Esophagus (tissue), 2 donors: Measurements from ENCODE around the gene TMEM79. TPM values are rescaled to one million over a fixed set of nuclear protein-coding genes. Genes with fewer than 3 reads are reported as not detected.

Experiments used
- H3K27ac ChIP-seq, 2 donors: one replicate each; pipeline ENCODE4 v1.5.1; 2013; ENCODE audit warnings: low read depth in 2 of 2, mild to moderate bottlenecking in 2 of 2, inconsistent platforms in 1 of 2, low read length in 1 of 2, moderate library complexity in 1 of 2
- H3K27me3 ChIP-seq, 2 donors: one replicate each; pipeline ENCODE4 v1.6.1; 2013; ENCODE audit warnings: low read length in 2 of 2, control low read depth in 1 of 2, mild to moderate bottlenecking in 1 of 2; ENCODE audit not compliant: insufficient read depth in 2 of 2, control insufficient read depth in 1 of 2
- H3K36me3 ChIP-seq, 2 donors: one replicate each; pipeline ENCODE4 v1.6.1; 2013; ENCODE audit warnings: low read length in 1 of 2; ENCODE audit not compliant: control insufficient read depth in 2 of 2, insufficient read depth in 2 of 2
- H3K4me1 ChIP-seq, 2 donors: one replicate each; pipeline ENCODE4 v1.6.1; 2013; ENCODE audit warnings: low read length in 1 of 2; ENCODE audit not compliant: control insufficient read depth in 2 of 2, insufficient read depth in 2 of 2
- H3K4me3 ChIP-seq, 2 donors: one replicate each; pipeline ENCODE4 v1.5.1; 2013; ENCODE audit warnings: low read length in 2 of 2, mild to moderate bottlenecking in 2 of 2, low read depth in 1 of 2, moderate library complexity in 1 of 2
- H3K9me3 ChIP-seq, 2 donors: one replicate each; pipeline ENCODE4 v1.6.1; 2013; ENCODE audit warnings: mild to moderate bottlenecking in 2 of 2, low read depth in 1 of 2, low read length in 1 of 2, moderate library complexity in 1 of 2; ENCODE audit not compliant: control insufficient read depth in 2 of 2, insufficient read depth in 1 of 2
- WGBS, 2 donors: extraction: QIAGEN DNeasy Blood & Tissue Kit; methylation state at CpG; one replicate each; pipeline ENCODE4 v1.1.7; 2013; 5-methylcytosine and 5-hydroxymethylcytosine counted together
- polyA plus RNA-seq, 2 donors: library from polyadenylated mRNA; stranded (reverse); fragments of 200-250 nt; gene quantifications; one replicate each; pipeline ENCODE4 v1.2.3, GENCODE V29; 2013
- donor health status: healthy with polysubstance abuse.
- donor health status: Bipolar disorder and iron deficiency.

Gene TMEM79
- polyA plus RNA-seq, 2 donors, result 83.8 to 139 TPM

DNA sequence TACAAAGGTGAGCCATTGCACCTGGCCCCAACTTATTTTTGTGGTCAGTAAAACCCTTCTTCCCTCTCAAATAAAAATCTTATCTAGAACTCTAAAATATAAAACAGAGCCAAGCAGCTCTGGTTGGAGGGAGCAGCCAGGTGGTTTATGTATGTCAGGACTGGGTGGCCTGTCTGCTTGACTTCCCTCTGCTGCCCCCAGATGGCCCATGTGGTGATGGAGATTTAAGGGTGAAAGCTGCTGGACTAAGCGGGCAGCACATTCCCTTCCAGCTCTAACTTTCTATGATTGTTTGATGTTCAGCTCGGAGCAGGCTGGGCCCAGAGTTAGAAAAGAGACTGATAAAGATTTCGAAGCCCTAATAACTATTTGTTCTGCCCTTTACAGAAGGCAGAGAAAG lies 24.3 kb upstream of the TMEM79 start:
- no peak overlapping the region for H3K27ac ChIP-seq
- H3K36me3 ChIP-seq, result peaks cover 46 to 56% of the 10 kb centered on the region in 2 donors
- no peak overlapping the region for H3K4me3 ChIP-seq
- H3K9me3 ChIP-seq, result no peaks in the 10 kb centered on the region
- WGBS, 2 donors, result 85 to 86% methylated on average over 3 of the region's 3 CpGs
- H3K27me3 ChIP-seq, result no peaks in the 10 kb centered on the region
- peaks cover 0 to 7% of the 10 kb centered on the region in 2 donors for H3K4me1 ChIP-seq

DNA sequence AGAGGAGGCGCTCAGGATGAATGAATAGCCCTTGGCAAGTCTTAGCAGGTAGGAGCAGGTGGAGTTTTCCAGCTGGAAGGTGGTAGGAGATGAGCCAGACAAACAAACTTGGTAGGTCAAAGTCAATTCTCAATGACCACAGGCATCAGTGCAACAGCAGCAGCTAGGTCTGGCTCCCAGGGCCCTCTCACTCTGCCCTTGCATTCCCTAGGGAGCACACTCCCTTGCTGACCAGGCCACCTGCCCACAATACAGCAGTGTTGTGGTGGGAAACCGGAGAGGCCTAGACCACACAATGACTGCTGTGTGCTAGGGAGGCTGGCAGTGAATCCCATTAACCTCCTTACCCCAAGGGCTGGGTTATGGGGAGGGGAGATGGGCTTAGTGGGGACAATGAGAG lies 23.2 kb upstream of the TMEM79 start:
- peaks cover 0 to 7% of the 10 kb centered on the region in 2 donors for H3K4me1 ChIP-seq
- H3K27me3 ChIP-seq, result no peaks in the 10 kb centered on the region
- H3K27ac ChIP-seq, result no peak overlapping the region
- WGBS, 2 donors, result 75 to 88% methylated on average over 2 of the region's 2 CpGs
- peaks cover 52 to 65% of the 10 kb centered on the region in 2 donors for H3K36me3 ChIP-seq
- H3K9me3 ChIP-seq, result no peaks in the 10 kb centered on the region
- H3K4me3 ChIP-seq, result no peak overlapping the region

DNA sequence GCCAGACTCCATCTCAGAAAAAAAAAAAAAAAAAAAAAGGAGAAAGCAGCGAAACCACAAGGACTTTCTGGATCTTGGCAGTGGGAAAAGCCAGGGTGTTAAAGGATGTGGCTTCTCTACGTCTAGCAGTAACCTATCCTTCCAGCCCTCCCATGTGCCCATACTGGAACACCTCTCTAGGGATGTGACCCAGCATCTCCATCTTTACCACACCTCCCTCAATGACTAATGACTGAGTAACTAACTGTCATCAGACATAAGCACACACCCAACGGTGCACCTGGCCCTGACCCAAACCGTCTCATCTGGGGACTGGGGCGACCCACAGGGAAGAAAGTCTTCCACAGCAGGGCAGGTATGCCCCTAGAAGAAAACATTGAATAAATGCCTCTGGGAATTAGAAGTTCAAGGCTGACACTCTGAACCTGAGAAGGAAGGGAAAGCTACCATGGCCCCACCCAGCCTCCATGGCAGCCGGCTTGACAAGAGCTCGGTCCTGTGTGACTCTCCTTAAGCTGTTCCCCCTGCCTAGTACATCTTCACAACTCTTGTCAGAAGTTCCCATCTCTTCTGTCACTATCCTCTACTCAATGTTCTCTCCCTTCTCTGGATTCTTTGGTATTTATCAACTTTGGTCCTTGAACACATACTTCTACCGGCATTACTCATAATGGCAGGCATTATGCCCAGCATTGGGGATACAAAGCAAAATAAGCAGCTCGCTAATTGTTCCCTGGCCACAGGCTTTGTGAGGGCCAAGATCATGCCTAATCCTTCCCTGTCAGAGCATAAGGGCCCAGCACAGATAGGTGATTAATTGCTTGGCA lies 21.5 kb upstream of the TMEM79 start:
- peaks cover 0 to 7% of the 10 kb centered on the region in 2 donors for H3K4me1 ChIP-seq
- H3K27me3 ChIP-seq, result no peaks in the 10 kb centered on the region
- WGBS, 2 donors, result 53 to 66% methylated on average over 8 to 9 of the region's 9 CpGs
- H3K27ac ChIP-seq, result peak overlapping the region; percentile 62 to 90
- peaks cover 57 to 71% of the 10 kb centered on the region in 2 donors for H3K36me3 ChIP-seq
- H3K4me3 ChIP-seq, result no peak overlapping the region
- H3K9me3 ChIP-seq, result no peaks in the 10 kb centered on the region

DNA sequence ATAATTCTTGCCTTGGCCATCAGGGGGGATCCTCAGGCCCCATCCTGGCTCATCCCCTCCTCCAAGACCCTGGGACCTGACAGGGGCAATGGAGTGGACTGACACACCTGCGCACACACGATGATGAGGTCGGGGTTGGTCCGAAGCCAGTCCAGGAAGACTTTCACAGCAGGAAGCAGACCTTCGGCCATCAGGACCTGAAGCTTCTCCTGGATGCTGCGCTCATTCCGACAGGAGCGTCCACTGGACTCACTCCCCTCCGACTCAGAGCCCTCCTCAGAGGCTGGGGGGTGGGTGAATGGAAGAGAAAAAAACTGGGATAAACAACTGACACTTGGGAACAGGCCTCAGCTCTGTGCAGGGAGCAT lies 20.9 kb upstream of the TMEM79 start:
- 76 to 84% methylated on average over 9 of the region's 9 CpGs for WGBS, 2 donors
- Histone ChIP-seq H3K9me3 (no peaks in the 10 kb centered on the region), H3K4me3 (no peak overlapping the region), H3K36me3 (peaks cover 52 to 70% of the 10 kb centered on the region in 2 donors), H3K27me3 (no peaks in the 10 kb centered on the region), H3K4me1 (peaks cover 0 to 7% of the 10 kb centered on the region in 2 donors), H3K27ac (peak overlapping the region; percentile 62 to 90)

- peaks cover 0 to 3% of the 10 kb centered on the region in 2 donors for H3K4me1 ChIP-seq
- WGBS, 2 donors, result 88 to 92% methylated on average over 13 of the region's 13 CpGs
- no peaks in the 10 kb centered on the region for H3K27me3 ChIP-seq
- H3K4me3 ChIP-seq, result no peak overlapping the region
- H3K27ac ChIP-seq, result no peak overlapping the region
- H3K36me3 ChIP-seq, result peaks cover 29 to 56% of the 10 kb centered on the region in 2 donors
- H3K9me3 ChIP-seq, result no peaks in the 10 kb centered on the region
Measured at GRCh38 chr1:156266051-156266450, 18.1 kb upstream of the TMEM79 start.

GRCh38 chr1:156268336-156268735 lies 15.8 kb upstream of the TMEM79 start:
- H3K4me3 ChIP-seq, result no peak overlapping the region
- H3K36me3 ChIP-seq, result peaks cover 26 to 51% of the 10 kb centered on the region in 2 donors
- no peaks in the 10 kb centered on the region for H3K9me3 ChIP-seq
- H3K27ac ChIP-seq, result no peak overlapping the region
- peaks cover 0 to under 1% of the 10 kb centered on the region in 2 donors for H3K4me1 ChIP-seq
- no peaks in the 10 kb centered on the region for H3K27me3 ChIP-seq
- WGBS, 2 donors, result 82 to 93% methylated on average over 4 of the region's 4 CpGs

- Histone ChIP-seq H3K36me3 (peaks cover 29 to 58% of the 10 kb centered on the region in 2 donors), H3K9me3 (no peaks in the 10 kb centered on the region), H3K4me1 (no peaks in the 10 kb centered on the region), H3K4me3 (no peak overlapping the region), H3K27me3 (no peaks in the 10 kb centered on the region), H3K27ac (peak overlapping the region; percentile 15 to 59)
- WGBS, 2 donors, result 80% methylated on average over 3 of the region's 3 CpGs
Measured at GRCh38 chr1:156270314-156270713, 13.8 kb upstream of the TMEM79 start.

GRCh38 chr1:156276532-156276931 lies 7.6 kb upstream of the TMEM79 start:
- Histone ChIP-seq H3K36me3 (peaks cover 8 to 39% of the 10 kb centered on the region in 2 donors), H3K27ac (no peak overlapping the region), H3K9me3 (no peaks in the 10 kb centered on the region), H3K4me3 (no peak overlapping the region), H3K4me1 (peaks cover 0 to 3% of the 10 kb centered on the region in 2 donors), H3K27me3 (no peaks in the 10 kb centered on the region)

DNA sequence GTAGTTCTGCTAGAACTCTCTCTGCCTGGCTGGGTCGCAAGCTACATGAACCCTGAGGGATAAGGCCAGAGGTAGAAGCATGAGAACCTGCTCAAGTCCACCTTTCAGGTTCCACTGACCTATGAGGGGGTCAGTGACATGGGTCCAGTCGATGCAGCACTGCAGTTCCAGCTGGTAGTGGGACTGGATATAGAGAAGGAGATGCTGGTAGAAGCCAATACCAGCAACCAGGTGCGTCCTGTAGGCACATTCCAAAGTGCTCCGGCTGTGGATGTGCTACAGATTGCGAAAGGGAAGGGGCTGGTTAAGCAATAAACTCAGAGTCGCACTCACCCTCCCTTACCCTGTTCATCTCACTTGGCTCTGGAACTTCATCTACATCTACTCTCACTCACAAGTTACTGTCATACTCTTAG lies 7.2 kb upstream of the TMEM79 start:
- Histone ChIP-seq H3K27me3 (no peaks in the 10 kb centered on the region), H3K27ac (no peak overlapping the region), H3K9me3 (no peaks in the 10 kb centered on the region), H3K36me3 (peaks cover 8 to 39% of the 10 kb centered on the region in 2 donors), H3K4me3 (no peak overlapping the region), H3K4me1 (peaks cover 0 to 3% of the 10 kb centered on the region in 2 donors)
- 62 to 77% methylated on average over 6 of the region's 6 CpGs for WGBS, 2 donors

GRCh38 chr1:156279837-156280236 lies 4.3 kb upstream of the TMEM79 start:
- Histone ChIP-seq H3K27ac (peak overlapping the region in 1 of 2 donors; percentile 0), H3K27me3 (no peaks in the 10 kb centered on the region), H3K4me3 (no peak overlapping the region), H3K4me1 (peaks cover 0 to 3% of the 10 kb centered on the region in 2 donors), H3K9me3 (no peaks in the 10 kb centered on the region), H3K36me3 (peaks cover 0 to 21% of the 10 kb centered on the region in 2 donors)
- 93 to 94% methylated on average over 3 of the region's 3 CpGs for WGBS, 2 donors
